HG02759 (cell line): ENCODE results near the gene FKBP6.
A peak's percentile ranks its signal among the peaks of the same experiment; 100 is the strongest.
"Not testable (repeated sequence)": the region's sequence is repeated elsewhere in the genome, so short reads cannot be mapped to it uniquely, and the experiment has no call there.

Experiments
- ATAC-seq: cut with Tn5 transposase; IDR thresholded peaks from one replicate; pipeline ENCODE4 v1.9.1; 2021; ENCODE audit warnings: mild to moderate bottlenecking, moderate library complexity; ENCODE audit not compliant: unreplicated experiment

FKBP6 gene, protein sequence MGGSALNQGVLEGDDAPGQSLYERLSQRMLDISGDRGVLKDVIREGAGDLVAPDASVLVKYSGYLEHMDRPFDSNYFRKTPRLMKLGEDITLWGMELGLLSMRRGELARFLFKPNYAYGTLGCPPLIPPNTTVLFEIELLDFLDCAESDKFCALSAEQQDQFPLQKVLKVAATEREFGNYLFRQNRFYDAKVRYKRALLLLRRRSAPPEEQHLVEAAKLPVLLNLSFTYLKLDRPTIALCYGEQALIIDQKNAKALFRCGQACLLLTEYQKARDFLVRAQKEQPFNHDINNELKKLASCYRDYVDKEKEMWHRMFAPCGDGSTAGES

DNA sequence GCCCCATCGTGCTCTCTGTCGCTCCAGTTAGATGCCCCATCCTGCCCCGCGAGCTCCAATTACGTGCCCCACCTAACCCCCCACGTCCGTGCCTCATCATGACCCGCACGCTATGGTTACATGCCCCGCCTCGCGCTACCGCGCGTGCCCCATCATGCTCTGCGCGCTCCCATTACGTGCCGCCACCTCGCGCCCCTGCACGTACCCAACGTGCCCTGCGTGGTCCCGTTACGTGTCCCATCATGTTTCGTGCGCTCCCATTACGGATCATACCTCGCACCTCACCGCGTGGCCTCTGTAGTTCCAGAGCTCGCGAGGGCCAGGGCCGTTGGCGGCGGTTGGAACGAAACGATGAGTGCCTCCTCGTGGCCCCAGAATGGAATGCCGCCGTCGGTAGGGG is at the start of gene FKBP6, which contains the start of gene TRIM50:
TSS of gene FKBP6 (plus strand) at position 240 of the 400 bp plus-strand sequence. CDS start 268 bp downstream, outside the sequence.
TSS of gene TRIM50 (minus strand) at position 161 of the 400 bp plus-strand sequence. CDS start 3,295 bp downstream, outside the sequence.
- ATAC-seq: not testable (repeated sequence)

DNA sequence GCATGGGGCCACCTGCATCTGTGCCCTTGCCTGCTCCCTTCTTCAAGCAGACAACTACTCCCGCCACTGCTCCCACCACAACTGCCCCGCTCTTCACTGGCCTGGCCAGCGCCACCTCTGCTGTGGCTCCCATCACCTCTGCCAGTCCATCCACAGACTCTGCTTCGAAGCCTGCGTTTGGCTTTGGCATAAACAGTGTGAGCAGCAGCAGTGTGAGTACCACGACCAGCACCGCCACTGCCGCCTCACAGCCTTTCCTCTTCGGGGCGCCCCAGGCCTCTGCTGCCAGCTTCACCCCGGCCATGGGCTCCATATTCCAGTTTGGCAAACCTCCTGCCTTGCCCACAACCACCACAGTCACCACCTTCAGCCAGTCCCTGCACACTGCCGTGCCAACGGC is 30.7 kb upstream of the FKBP6 start:
- not testable (repeated sequence) for ATAC-seq

DNA sequence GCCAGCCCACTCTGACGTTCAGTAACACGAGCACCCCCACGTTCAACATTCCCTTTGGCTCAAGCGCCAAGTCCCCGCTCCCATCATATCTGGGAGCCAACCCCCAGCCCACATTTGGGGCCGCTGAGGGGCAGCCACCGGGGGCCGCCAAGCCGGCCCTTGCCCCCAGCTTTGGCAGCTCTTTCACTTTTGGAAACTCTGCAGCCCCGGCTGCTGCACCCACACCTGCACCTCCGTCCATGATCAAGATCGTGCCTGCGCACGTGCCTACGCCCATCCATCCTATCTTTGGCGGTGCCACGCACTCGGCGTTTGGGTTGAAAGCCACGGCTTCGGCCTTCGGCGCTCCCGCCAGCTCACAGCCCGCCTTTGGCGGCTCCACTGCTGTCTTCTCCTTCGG is 30.3 kb upstream of the FKBP6 start:
- ATAC-seq: not testable (repeated sequence)

DNA sequence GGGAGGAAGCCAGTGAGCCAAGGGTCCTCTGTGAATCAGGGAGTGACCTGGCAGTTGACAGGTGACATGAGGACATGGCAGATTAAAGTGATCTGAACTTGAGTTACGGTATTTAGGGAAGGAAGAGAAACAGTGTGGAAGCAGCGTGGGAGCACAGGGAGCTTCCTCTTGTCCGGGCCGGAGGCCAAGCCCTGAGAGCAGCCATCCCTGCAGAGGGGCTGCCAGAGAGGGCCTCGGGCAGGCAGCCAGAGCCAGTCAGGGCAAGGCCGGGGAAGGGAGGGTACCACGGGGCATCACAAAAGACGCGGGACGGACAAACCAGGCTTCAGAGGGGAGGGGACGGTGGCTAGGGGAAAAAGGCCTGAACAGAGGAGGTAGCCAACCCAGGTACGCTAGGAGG is 28.1 kb upstream of the FKBP6 start:
- ATAC-seq: not testable (repeated sequence)

DNA sequence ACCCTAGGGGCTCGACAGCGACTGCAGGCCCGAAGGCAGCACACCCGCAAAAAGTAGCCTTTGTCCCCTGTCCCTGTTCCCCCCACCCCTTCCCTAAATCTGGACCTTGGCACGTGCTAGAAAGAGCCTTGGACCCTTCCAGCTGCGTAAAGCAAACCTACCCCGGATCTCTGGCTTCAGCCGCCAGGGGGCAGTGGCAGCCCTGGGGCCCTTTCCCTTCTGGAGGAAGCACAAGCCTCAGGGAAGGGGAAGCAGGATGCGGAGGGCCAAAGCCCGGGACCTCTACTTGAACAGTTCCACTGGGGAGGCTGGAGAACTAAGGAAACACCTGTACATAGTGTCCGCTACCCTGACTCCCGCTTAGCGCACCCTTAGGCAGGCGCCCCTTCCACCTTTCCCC is 26.9 kb upstream of the FKBP6 start:
- ATAC-seq: not testable (repeated sequence)

DNA sequence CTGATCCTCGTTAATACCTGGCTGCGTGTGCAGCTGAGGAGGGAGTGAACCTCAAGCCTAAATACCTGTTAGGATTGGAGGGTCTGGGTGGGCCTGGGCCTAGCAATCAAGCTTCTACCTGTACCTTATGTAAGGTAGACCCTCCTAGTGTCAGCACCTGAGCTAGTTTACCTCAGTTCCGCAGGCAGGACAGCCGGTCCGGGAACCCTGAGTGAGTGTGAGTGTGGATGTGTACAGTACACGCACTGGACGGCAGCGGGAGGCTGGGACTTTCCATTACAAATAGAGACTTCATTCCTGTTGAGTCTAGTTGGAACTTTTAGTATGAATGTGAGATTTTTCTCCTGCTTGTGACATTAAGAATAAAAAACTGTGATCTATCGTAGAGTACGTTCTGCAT is 25.1 kb upstream of the FKBP6 start:
- not testable (repeated sequence) for ATAC-seq

DNA sequence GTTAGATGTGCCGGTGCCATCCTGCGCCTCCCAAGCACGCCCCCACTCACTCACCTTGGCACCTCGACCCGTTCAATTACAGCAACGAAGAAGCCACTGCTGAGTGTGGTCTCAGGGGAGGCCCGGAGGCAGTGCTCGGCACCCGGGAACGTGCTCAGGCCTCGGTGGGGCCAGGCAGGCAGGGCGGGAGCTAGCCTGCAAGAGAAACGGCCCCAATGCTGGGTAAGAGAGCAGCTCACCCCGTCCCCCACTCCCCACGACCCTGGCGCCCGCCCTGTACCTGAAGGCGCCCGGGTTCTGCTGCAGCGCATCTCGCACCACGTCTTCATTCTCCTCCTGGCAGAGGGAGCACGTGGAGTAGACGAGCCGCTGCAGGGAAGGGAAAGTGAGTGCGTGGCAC is 24.4 kb upstream of the FKBP6 start:
- ATAC-seq: no peak

DNA sequence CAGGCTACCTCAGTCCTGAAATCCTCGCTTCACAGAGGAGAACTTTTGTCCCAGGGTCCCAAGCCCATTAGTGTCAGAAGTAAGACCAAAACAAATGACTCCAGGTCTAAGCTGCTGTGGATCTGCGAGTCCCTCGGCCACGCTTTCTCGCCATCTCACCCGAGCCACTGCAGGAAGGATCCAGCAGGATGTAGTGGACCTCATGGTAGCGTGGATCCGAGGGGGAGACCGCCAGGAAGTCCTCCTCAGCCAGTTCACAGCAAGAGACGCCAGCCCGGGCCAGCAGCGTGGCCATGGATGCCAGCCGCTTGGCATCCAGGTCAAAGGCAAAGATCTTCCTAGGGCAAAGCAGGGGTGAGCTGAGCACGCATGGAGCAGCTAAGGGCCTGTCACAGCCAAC is 23.9 kb upstream of the FKBP6 start:
- ATAC-seq: no peak

DNA sequence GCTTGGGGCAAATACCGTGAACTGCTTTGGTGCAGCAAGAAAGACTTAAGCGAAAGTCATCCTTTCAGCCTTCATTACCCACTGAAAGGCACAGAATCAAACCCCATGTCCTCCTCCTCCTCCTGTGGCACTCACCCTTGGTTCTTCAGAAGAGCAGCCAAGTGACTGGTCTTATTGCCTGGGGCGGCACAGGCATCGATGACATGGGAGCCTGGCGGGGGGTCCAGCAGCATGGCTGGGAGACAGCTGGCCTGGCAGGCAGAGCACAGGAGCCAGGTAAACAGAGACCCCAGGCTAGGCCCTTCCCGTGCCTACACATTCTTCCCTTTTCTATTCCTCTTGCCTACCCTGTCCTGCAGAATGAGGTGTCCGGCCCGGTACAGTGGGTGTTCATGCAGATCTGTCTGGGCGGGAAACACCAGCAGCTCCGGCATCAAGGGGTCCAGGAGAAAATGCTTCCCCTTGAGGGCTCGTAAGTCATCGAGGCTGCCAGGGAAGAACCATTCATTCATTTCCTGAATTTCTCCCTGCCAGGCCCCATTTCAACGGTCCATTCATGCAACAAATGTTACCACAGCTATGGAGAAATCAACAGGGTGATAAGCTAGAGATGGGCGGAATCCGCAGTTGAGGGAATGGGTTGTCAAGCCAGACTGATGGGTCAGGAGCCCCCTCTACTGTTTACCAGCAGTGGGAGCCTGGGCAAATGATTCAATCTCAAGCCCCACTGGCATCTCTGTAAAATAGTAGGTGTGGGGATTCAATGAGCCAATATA is 23.2 kb upstream of the FKBP6 start:
- ATAC-seq: not testable (repeated sequence)

DNA sequence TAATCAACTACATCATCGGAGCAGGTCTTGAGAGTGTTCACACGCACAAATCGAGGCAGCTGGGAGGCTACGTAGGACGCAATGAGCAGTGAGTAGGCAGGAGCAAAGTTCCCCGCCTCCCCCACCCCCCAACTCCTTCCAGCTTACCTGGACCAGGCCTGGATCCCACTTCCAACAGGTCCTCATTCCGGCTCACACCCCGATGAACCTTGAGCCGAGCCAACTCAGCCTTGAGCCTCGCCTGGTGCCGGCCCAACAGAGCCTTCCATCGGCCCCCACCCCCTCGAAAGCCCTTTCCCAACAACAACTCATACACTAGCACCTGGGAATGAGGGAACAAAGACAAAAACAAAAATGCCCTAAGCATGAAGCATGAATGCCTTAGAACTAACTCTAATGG is 20.5 kb upstream of the FKBP6 start:
- no peak for ATAC-seq

DNA sequence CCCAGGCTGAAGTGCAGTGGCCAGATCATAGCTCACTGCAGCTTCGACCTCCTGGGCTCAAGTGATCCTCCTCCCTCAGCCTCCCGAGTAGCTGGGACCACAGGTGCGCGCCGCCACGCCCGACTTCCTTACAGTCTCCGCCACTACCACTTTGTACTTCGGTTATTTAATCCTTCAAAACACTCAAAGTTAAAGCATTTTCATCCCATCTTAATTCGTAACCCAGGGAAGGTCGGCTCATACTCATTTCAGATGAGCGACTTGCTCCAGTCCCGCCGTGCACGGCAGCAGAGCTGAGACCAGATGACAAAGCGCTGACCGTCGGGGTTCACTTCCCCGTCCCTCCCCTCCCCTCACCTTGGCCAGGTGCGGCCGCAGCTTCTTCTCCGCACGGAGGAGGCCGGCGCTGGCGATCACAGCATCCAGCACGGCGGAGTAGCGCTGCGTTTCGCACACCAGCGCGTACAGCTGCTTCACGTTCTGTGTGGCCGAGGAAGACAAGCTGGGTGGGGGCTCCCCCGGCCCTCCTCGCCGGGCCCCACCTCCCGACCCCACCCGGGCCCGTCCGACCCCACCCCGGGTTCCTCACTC is 19.8 kb upstream of the FKBP6 start:
- peak; percentile 66 for ATAC-seq

DNA sequence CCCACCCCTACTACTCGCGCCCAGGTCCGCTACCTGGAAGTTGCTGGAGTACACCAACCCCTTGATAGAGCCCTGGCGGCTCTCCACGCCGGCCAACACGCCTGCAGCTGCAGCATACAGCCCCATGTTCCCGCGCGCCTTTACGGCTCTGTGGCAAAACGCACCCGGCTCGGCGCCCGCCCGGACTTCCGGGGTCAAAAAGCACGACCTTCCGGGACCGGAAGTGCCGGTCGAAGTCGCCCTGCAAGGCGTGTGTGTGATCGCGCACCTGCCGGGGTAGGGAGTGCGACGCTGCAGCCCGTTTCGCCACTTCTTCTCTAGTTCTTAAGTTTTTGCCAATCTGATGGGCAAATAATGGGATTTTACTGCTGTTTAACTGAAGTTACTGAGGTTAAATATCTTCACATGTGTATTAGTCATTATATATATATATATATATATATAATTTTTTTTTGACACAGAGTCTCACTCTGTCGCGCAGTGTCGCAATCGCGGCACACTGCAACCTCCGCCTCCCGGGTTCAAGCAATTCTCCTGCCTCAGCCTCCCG is 19.2 kb upstream of the FKBP6 start, which contains the start of gene NSUN5:
TSS of gene NSUN5 (minus strand) at position 162 of the 550 bp plus-strand sequence. CDS start at position 126, 36 bp downstream.
- peak; percentile 94 for ATAC-seq

DNA sequence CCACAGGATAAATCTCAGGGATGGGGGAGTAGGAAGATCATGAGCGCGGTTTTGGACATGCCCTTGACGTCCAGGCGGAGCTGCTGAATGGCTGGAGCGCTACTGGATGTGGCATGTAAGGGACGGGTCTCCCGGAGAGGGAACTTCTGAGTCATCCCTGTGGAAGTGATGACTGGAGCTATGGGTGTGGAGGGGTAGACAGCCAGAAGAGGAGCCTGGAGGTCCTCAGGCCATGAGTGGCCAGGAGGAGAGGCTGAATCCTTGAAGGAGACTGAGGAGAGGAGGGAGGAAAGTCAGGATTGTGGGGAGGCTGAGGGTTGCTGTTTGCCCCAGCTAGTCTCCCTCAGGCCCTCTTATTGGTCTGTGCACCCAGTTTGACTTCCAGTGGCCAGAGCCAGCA is 16.5 kb upstream of the FKBP6 start:
- not testable (repeated sequence) for ATAC-seq

DNA sequence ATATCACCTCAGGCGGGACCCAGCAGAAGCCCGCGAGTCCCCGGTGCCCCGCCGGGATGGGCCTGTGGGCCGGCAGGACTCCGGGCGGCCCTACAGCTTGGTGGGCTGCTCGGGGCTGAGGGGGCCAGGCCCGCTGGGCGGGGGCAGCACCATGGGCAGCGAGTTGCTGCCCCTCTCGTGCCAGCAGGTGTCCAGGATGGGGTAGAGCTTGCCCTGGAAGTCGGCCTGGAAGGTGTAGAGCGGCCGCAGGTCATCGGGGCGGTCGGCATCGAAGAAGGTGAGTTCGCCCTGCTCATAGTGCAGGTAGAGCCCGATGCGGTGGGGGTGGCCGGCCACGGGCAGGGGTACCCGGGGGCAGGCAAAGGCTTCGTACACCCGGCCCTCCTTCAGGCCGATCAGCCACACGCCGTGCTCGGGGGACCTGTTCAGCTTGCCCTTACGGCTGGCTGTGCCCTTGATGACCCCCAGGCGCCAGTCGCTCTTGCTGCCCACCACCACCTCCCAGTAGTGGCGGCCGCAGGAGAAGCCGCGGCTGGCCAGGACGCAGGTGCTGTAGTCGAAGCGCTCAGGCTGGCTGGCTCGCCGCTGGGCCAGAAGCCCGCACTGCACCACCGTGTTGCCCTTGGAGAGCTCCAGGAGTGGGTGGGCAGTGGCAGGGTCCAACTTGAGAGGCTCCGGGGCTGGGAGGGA is 15.0 kb upstream of the FKBP6 start:
- no peak for ATAC-seq

DNA sequence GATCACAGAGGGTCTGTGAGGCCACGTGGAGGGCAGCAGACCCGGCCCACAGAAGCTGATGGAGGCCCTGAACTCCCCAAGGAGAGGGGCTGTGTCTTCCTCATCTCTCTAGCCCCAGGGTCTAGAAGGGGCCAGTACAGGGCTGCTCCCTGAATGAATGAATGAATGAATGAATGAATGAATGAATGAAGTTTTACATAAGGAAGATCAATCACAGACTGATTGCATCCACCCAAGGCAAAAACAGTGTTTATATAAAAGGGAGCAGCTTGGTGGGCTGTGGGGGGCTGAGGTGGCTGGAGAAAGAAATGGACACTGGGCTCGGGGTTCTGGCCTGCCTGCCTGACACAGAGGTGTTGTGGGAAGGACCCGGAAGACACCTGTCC is 14.4 kb upstream of the FKBP6 start:
- ATAC-seq: no peak

DNA sequence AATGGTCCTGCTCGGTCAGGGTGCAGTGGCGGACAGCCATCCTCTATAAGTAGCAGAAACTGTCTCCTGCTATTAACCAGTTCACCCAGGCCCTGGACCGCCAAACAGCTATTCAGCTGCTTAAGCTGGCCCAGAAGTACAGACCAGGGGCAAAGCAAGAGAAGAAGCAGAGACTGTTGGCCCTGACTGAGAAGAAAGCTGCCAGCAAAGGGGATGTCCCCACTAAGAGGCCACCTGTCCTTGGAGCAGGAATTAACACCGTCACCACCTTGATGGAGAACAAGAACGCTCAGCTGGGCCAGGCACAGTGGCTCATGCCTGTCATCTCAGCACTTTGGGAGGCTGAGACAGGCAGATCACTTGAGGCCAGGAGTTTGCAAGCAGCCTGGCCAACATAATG is 13.7 kb upstream of the FKBP6 start:
- no peak for ATAC-seq

DNA sequence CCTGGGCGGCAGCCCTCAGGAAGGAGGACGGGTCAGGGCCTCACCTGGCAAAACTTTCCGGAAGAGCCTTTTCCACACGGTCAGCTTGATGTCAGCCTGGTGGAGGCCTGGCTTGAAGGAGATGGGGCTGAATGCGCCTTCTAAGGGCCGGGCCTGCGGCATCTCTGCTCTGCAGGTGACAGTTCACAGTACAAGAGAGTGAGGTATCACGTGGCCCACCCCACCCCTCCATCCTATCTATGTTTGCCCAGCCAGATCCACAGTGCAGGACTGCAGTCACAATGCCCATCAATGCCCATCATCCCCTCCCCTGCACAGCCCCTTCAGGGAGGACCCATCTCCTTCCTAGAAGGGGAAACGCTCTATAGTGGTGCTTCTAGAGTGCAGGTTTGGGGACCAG is 11.4 kb upstream of the FKBP6 start:
- no peak for ATAC-seq

DNA sequence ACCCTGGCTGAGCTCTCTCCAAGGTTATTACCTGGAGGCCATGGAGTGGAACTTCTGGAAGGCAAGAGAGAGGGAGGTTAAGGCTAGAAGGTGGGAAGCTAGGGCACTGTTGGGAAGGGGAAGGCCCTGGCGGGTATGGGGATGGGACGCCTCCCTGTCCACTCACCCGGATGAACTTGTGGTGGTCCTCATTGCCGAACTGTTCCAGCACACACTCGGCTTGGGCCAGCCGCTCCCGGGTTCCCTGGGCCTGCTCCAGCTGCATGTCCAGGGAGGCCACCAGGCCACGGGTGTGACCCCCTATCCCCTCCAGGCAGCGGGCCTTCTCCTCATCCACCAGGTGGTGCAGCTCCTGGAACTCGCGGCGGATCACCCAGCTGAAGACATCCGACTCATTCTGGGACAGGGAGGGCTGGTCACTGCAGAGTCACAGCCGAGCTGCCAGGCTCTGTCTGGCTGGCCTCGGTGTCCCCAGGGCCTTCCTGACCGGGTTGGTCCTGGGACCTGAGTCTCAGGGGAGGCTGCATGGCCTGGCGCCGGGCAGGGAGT is 9.2 kb upstream of the FKBP6 start:
- ATAC-seq: not testable (repeated sequence)

DNA sequence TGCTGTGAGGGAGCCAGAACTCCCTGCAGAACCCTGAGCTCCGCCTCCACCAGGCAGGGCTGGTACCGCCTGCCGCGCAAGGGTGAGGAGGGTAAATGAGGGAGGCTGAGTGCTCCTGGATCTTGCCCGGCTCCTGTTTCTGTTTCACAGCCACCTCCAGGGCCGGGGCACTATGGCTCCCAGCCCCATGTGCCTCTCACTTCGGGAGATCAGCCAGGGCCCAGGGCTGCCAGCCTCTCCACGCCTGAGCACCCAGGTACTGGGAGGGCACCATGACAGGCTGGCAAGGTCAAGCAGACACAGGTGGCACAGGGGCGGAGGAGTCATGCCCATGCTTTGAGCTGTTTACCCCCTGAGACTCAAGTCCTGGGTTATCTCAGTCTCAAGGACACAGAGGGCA is 8.4 kb upstream of the FKBP6 start:
- not testable (repeated sequence) for ATAC-seq

DNA sequence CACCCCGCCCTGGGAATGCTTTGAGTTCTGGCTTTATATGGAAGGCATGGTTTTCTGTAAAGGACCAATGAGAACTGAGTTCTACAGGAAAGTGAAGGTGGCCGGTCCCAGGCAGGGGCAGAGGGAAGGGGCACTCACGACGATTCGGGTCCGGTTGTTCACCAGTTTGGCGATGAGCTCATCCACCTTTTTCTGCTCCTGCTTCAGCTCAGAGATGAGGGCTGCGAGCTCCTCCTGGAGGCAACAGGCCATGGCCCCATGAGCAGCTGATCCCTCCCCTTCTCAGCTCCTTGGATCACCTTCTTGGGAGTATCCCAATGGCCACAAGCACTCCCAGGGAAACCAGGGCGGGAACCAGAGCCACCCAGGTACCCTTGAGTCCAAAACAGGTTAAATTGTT is 8.0 kb upstream of the FKBP6 start:
- ATAC-seq: not testable (repeated sequence)
